Mammary epithelial cell (primary cell): ENCODE data around the gene ANKRD60.

Source experiments
- EZH2 ChIP-seq: IDR thresholded peaks from 2 replicates; pipeline ENCODE4 v1.6.1; 2012; ENCODE audit warnings: low read length, inconsistent platforms, borderline replicate concordance
- TF ChIP-seq, protein P1 (sequence below), 2 donors: IDR thresholded peaks in 1 of 2; conservative IDR thresholded peaks in 1 of 2; 2 replicates each; pipeline ENCODE4 v1.5.1; 2011 to 2012; ENCODE audit warnings: inconsistent platforms in 2 of 2, low read length in 2 of 2, mild to moderate bottlenecking in 2 of 2, control low read depth in 1 of 2, low read depth in 1 of 2; ENCODE audit not compliant: insufficient read depth in 1 of 2; ENCODE audit errors: extremely low read depth in 1 of 2

GRCh38 chr20:58175836-58176235 lies 52.6 kb downstream of the ANKRD60 start:
- TF ChIP-seq, protein P1, sequence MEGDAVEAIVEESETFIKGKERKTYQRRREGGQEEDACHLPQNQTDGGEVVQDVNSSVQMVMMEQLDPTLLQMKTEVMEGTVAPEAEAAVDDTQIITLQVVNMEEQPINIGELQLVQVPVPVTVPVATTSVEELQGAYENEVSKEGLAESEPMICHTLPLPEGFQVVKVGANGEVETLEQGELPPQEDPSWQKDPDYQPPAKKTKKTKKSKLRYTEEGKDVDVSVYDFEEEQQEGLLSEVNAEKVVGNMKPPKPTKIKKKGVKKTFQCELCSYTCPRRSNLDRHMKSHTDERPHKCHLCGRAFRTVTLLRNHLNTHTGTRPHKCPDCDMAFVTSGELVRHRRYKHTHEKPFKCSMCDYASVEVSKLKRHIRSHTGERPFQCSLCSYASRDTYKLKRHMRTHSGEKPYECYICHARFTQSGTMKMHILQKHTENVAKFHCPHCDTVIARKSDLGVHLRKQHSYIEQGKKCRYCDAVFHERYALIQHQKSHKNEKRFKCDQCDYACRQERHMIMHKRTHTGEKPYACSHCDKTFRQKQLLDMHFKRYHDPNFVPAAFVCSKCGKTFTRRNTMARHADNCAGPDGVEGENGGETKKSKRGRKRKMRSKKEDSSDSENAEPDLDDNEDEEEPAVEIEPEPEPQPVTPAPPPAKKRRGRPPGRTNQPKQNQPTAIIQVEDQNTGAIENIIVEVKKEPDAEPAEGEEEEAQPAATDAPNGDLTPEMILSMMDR (conservative IDR thresholded peaks at IDR 0.05 in 1 of 2, IDR thresholded peaks at IDR 0.05 in 1 of 2; ENCODE audit: extremely low read depth in 1 of 2, insufficient read depth in 1 of 2, low read depth in 1 of 2, low read length in 2 of 2) = no peak
- TF ChIP-seq EZH2 = no peak
